Mesothelial cell of epicardium (in vitro differentiated cells): ENCODE data around the gene HIVEP3. TPM values are rescaled to one million over a fixed set of nuclear protein-coding genes. Genes with fewer than 3 reads are reported as not detected.

ENCODE experiments used
- DNase-seq, 2 experiments: peaks; one replicate each; pipeline ENCODE4 v3.0.0; 2021; ENCODE audit warnings: low spot score in 2 of 2; ENCODE audit not compliant: unreplicated experiment in 2 of 2
- H3K27ac Mint-ChIP-seq: 2 replicates; pipeline ENCODE4 v1.8.0; 2021; ENCODE audit warnings: mixed read lengths
- H3K27me3 Mint-ChIP-seq: 2 replicates; pipeline ENCODE4 v1.8.0; 2021; ENCODE audit warnings: low read depth, mixed read lengths
- H3K36me3 Mint-ChIP-seq: 2 replicates; pipeline ENCODE4 v1.8.0; 2021; ENCODE audit warnings: mixed read lengths
- H3K4me1 Mint-ChIP-seq: 2 replicates; pipeline ENCODE4 v1.8.0; 2021; ENCODE audit warnings: mixed read lengths
- H3K4me3 Mint-ChIP-seq: 2 replicates; pipeline ENCODE4 v1.8.0; 2021; ENCODE audit warnings: mild to moderate bottlenecking, moderate library complexity, mixed read lengths
- H3K9me3 Mint-ChIP-seq: 2 replicates; pipeline ENCODE4 v1.8.0; 2021; ENCODE audit warnings: mixed read lengths
- total RNA-seq: library from RNA; stranded (reverse); gene quantifications from 3 replicates; pipeline ENCODE4 v1.2.1, GENCODE V29; 2021
- TF ChIP-seq, protein P1 (sequence below): fragments of 200-600 bp; sonication (generic); IDR thresholded peaks from one replicate; pipeline ENCODE4 v1.5.0; 2021; ENCODE audit warnings: antibody characterized with exemption; ENCODE audit not compliant: unreplicated experiment

Gene HIVEP3
- total RNA-seq, 1 donor from 2014 or later = 8.9 TPM

GRCh38 chr1:41583658-41584547 is 334.8 kb downstream of the HIVEP3 start:
- Mint-ChIP-seq H3K4me3 (no peak overlapping the region), H3K27ac (no peak overlapping the region), H3K27me3 (peaks cover 4% of the 10 kb centered on the region), H3K36me3 (no peaks in the 10 kb centered on the region), H3K9me3 (peaks cover 4% of the 10 kb centered on the region), H3K4me1 (no peaks in the 10 kb centered on the region)
- TF ChIP-seq, protein P1, sequence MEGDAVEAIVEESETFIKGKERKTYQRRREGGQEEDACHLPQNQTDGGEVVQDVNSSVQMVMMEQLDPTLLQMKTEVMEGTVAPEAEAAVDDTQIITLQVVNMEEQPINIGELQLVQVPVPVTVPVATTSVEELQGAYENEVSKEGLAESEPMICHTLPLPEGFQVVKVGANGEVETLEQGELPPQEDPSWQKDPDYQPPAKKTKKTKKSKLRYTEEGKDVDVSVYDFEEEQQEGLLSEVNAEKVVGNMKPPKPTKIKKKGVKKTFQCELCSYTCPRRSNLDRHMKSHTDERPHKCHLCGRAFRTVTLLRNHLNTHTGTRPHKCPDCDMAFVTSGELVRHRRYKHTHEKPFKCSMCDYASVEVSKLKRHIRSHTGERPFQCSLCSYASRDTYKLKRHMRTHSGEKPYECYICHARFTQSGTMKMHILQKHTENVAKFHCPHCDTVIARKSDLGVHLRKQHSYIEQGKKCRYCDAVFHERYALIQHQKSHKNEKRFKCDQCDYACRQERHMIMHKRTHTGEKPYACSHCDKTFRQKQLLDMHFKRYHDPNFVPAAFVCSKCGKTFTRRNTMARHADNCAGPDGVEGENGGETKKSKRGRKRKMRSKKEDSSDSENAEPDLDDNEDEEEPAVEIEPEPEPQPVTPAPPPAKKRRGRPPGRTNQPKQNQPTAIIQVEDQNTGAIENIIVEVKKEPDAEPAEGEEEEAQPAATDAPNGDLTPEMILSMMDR = no peak
- no peak for DNase-seq

GRCh38 chr1:41582851-41583657 is 335.7 kb downstream of the HIVEP3 start:
- no peak overlapping the region for H3K4me3 Mint-ChIP-seq
- no peak for DNase-seq
- H3K27ac Mint-ChIP-seq = no peak overlapping the region
- H3K4me1 Mint-ChIP-seq = no peaks in the 10 kb centered on the region
- H3K9me3 Mint-ChIP-seq = peaks cover 4% of the 10 kb centered on the region
- peaks cover 4% of the 10 kb centered on the region for H3K27me3 Mint-ChIP-seq
- H3K36me3 Mint-ChIP-seq = no peaks in the 10 kb centered on the region
- TF ChIP-seq, protein P1 = no peak

- Mint-ChIP-seq H3K4me3 (no peak overlapping the region), H3K9me3 (peaks cover 4% of the 10 kb centered on the region), H3K4me1 (no peaks in the 10 kb centered on the region), H3K36me3 (no peaks in the 10 kb centered on the region), H3K27me3 (peaks cover 4% of the 10 kb centered on the region), H3K27ac (no peak overlapping the region)
- TF ChIP-seq, protein P1 = no peak
- DNase-seq = no peak
Measured at GRCh38 chr1:41582351-41582750, 336.4 kb downstream of the HIVEP3 start.

GRCh38 chr1:41582004-41582325 is 336.8 kb downstream of the HIVEP3 start:
- H3K27me3 Mint-ChIP-seq = peaks cover 4% of the 10 kb centered on the region
- no peaks in the 10 kb centered on the region for H3K36me3 Mint-ChIP-seq
- no peak overlapping the region for H3K27ac Mint-ChIP-seq
- TF ChIP-seq, protein P1 = no peak
- H3K4me1 Mint-ChIP-seq = no peaks in the 10 kb centered on the region
- no peak for DNase-seq
- peaks cover 3% of the 10 kb centered on the region for H3K9me3 Mint-ChIP-seq
- H3K4me3 Mint-ChIP-seq = no peak overlapping the region

DNA sequence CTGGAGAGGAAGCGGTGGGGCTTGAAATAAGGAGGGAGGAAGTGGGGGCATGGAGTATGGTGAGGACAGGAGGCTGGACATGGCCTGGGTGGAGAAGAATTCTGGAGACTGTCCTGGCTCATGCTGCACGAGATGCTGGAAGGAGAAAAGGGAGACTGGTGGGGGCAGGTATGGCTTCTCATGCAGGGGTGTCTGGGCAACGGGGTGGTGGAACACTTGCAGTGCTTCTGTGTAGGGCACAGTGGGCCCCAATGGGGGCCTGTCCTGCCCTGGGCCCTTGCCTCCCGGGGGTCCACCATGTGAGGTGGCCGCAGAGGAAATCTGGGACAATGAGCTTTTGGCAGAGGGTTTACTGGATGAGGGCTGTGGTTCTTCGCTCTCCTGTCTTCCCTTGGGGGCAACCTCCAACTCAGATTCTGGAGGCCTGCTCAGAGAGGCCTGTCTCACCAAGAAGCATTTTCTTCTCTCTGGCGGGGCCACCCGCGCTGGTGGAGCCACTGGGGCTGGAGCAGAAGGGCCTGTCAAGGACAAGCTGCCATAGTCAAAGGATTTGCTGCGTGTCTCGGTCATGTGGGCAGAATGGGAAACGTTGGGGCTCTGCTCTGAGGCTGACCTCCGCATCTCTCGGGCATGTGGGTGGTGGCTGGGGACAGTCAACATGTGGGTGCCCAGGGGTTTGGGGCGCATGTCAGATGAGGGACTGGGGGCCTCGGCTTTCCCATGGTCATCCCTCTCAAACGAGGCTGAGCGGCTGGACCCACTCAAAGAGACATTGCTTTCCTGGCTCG is 337.3 kb downstream of the HIVEP3 start:
- H3K4me1 Mint-ChIP-seq = no peaks in the 10 kb centered on the region
- no peak overlapping the region for H3K27ac Mint-ChIP-seq
- H3K27me3 Mint-ChIP-seq = peaks cover 4% of the 10 kb centered on the region
- no peaks in the 10 kb centered on the region for H3K9me3 Mint-ChIP-seq
- TF ChIP-seq, protein P1 = no peak
- H3K4me3 Mint-ChIP-seq = no peak overlapping the region
- H3K36me3 Mint-ChIP-seq = no peaks in the 10 kb centered on the region
- no peak for DNase-seq
